ENCODE results near the gene FUT8. TPM values are rescaled to one million over a fixed set of nuclear protein-coding genes. Genes with fewer than 3 reads are reported as not detected.
"Not testable (repeated sequence)": the region's sequence is repeated elsewhere in the genome, so short reads cannot be mapped to it uniquely, and the experiment has no call there.

FUT8 gene
- total RNA-seq, 1 donor from 2014 or later, result 18.1 TPM

DNA sequence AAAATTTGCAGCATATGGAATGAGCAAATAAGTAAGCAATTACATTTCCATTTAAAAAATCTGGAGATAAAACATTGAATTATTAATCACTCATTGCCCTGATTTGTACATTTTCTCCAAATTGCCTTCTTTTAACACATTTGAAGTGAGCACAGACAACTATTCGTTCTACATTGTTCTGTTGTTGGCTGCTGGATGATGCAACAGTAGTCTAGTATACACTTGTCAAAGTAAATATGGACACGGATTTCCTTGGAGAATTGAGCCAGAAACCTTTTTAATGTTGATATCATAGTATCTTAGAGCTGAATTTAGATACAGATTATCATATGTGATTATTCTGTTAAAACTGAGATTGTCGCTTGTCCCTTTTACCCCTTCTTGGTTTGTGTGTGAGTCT is 188.2 kb downstream of the FUT8 start:
- DNase-seq (ENCODE audit: extremely low read depth, low read depth, low spot score), result no peak

DNA sequence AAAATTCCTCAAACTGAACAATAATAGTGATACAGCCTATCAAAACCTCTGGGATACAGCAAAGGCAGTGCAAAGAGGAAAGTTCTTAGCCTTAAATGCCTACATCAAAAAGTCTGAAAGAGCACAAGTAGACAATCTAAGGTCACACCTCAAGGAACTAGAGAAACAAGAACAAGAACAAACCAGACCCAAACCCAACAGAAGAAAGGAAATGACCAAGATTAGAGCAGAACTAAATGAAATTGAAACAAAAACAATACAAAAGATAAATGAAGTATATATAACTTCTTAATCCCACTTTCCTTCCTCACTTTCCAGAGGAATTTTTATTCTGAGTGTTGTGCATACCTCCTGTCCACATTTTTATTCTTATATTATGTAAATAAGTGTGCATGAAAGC is 192.0 kb downstream of the FUT8 start:
- DNase-seq (ENCODE audit: extremely low read depth, low read depth, low spot score), result no peak

DNA sequence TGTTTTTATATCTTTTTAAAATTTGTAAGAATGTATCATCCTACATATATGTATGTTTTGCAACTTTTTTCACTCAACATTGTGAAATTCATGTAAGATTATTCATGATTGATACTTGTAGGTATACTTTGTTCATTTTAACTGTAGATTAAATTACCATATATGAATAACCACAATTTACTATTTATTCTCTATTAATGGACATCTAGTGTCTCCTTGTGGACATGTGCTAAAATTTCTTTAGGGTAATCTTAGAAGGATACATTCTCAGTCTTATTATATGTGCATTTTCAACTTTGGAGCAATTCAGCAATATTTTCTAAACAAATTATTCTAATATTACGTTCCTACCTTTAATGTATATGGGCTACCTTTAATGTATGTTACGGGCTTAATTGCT is 192.4 kb downstream of the FUT8 start:
- no peak for DNase-seq (ENCODE audit: extremely low read depth, low read depth, low spot score)

GRCh38 chr14:65606460-65606859 is 193.9 kb downstream of the FUT8 start:
- DNase-seq (ENCODE audit: extremely low read depth, low read depth, low spot score), result no peak

DNA sequence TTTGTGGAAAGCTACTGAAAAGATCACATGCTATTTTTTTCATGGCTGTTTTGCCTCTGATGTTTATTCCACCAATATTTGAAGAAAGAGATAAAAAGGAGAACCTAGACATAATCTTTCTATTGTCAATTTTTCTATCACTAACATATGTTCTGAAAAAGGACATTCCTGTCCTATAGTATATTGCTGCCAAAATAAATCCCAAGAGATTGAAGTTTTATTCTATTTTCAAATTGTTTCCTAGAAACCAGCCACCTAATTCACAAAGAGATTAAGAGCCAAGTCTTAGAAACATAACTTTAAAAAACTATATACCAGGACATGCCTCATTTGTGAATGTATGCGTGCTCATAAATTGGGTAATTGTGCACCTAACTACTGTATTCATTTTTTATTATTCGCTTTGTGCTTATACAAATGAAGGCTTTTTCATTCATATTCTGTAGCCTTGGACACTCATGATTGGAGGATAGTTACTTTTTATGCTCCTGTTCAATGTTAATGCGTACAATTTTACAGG is 200.7 kb downstream of the FUT8 start:
- no peak for DNase-seq (ENCODE audit: extremely low read depth, low read depth, low spot score)

- DNase-seq (ENCODE audit: extremely low read depth, low read depth, low spot score), result no peak
These were observed 206.5 kb downstream of the FUT8 start for GRCh38 chr14:65618996-65619395.

DNA sequence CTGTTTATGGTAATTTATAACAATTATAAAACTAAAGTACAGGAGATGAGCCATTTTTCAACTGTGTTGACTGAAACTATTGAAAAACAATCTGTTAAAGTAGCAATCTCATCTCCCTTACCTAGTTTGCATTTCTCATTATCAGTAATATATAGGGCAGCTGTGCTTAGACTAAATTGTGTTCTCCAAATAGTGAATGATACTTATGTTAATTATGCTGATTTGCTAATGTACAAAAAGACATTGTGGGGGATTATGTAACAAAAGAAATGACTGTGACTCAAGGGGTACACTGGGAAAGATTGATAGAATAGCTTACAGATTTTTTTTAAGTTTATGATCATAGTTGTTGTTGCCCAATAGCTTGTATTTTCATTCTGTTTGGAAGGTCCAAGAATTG is 207.7 kb downstream of the FUT8 start:
- no peak for DNase-seq (ENCODE audit: extremely low read depth, low read depth, low spot score)

- no peak for DNase-seq (ENCODE audit: extremely low read depth, low read depth, low spot score)
These were observed 210.2 kb downstream of the FUT8 start for GRCh38 chr14:65622703-65623102.

DNA sequence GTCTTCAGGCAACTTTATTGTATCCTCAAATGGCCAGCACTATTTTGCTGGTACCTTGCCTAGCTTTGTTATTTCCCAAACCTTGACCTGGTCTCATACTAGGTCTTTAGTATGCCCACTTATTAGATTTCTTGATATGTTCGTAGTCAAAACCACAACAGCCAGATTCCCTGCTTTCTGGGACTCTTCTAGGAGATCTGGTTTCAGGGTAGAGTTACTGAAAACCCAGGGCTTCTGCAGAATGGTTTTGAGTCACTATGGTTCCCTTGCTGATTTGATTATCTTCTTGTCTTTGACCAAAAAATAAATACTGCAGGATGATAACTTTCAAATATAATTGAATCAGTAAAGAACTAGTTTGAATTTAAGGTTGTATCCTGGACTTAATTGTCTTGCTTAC is 211.2 kb downstream of the FUT8 start:
- DNase-seq (ENCODE audit: extremely low read depth, low read depth, low spot score), result no peak

DNA sequence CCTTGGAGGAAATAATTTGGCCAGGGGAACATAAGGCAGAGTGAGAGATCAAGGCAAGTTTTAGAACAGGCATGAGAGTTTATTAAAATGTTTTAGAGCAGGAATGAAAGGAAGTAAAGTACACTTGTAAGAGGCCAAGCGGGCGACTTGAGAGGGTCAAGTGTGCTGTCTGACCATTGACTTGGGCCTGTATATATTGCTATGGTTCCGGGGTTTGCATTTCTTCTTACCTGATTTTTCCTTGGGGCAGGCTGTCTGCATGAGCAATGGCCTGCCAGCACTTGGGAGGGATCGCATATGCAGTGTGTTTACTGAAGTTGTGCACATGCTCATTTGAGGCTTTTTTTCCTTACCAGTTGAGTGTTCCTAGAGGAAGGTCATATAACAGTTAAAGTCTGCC is 214.8 kb downstream of the FUT8 start:
- DNase-seq (ENCODE audit: extremely low read depth, low read depth, low spot score), result no peak

GRCh38 chr14:65628664-65629063 is 216.1 kb downstream of the FUT8 start:
- no peak for DNase-seq (ENCODE audit: extremely low read depth, low read depth, low spot score)

GRCh38 chr14:65631040-65631439 is 218.5 kb downstream of the FUT8 start:
- no peak for DNase-seq (ENCODE audit: extremely low read depth, low read depth, low spot score)

- DNase-seq (ENCODE audit: extremely low read depth, low read depth, low spot score), result no peak
These were observed 220.0 kb downstream of the FUT8 start for GRCh38 chr14:65632487-65632886.

GRCh38 chr14:65633666-65634065 is 221.1 kb downstream of the FUT8 start:
- not testable (repeated sequence) for DNase-seq (ENCODE audit: extremely low read depth, low read depth, low spot score)

DNA sequence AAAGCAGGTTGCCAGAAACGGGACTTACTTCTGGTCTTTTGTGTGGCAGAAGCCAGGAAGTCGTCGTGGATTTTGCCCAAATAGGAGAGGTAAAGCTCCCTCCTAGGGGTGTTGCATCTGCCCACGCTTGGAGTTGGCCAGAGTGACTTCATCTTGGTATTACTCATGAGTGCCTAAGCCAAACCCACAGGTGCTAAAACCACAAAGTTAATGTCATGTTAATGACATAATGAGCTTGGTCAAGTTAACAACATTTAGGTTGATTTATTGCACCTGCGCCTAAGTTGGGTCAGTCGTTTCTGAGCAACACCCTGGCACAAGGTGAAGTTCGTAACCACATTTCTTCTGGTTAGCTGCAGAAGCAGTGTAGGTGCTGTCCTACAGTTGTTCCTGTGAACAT is 225.2 kb downstream of the FUT8 start:
- DNase-seq (ENCODE audit: extremely low read depth, low read depth, low spot score), result no peak

DNA sequence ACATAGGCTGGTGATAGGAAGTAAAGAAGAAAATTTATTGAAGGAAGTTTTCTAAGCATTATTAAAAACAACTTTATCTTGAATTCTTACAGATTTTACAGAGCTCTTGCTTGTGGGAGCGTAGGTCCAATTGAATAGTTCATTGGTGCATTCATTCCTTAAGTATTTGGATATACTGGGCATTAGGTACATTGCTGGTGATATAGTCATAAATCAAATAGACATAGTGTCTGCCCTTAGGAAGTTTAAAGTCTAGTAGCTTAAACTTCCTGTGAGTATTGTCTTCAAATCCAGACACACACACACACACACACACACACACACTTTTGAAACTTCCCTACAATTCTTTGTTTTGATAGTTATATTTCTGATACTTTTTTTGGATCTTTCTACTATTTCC is 226.7 kb downstream of the FUT8 start:
- DNase-seq (ENCODE audit: extremely low read depth, low read depth, low spot score), result no peak

DNA sequence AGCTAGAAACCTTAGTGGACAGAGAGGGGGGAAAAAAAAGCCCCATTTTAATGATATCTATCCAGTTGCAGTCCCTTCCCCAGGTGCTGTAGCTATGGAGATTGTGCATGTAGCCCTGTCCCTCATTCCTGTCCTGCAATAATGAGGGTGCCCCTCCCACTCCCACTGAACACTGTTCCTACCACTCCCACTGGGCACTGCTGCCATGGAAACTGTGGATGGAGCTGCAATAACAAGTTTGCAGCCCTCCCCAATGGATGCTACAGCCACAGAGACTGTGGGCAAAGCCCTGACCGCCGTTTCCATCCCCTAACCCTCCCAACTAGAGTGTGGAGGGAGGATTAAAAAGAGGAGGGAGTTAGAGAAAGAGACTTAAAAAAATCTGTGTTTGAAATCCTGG is 238.3 kb downstream of the FUT8 start:
- no peak for DNase-seq (ENCODE audit: extremely low read depth, low read depth, low spot score)

DNA sequence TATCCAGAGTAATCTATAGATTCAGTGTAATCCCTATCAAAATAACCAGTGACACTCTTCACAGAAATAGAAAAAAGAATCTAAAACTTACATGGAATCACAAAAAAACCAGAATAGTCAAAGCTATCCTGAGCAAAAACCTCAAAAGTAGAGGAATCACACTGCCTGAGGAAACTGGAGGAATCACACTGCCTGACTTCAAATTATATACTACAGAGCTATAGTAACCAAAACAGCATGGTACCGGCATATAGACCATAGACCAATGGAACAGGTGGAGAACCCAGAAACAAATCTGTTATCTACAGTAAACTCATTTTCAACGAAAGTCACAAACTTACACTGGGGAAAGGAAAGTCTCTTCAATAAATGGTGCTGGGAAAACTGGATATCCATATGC is 244.0 kb downstream of the FUT8 start:
- no peak for DNase-seq (ENCODE audit: extremely low read depth, low read depth, low spot score)

DNA sequence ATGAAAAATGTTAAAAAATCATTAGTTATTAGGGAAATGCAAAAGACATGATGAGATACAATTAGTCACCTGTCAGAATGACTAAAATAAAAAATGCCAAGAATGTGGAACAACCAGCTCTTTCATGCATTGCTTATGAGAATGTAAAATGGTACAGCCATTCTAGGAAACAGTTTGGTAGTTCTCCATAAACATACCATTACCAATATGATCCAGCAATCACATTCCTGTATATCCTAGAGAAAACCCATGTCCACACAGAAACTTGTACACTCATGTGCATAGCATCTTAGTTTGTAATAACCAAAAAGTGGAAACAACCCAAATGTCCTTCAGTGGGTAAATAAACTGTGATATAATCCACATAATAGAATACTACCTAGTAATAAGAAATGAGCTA is 245.7 kb downstream of the FUT8 start:
- DNase-seq (ENCODE audit: extremely low read depth, low read depth, low spot score), result no peak

DNA sequence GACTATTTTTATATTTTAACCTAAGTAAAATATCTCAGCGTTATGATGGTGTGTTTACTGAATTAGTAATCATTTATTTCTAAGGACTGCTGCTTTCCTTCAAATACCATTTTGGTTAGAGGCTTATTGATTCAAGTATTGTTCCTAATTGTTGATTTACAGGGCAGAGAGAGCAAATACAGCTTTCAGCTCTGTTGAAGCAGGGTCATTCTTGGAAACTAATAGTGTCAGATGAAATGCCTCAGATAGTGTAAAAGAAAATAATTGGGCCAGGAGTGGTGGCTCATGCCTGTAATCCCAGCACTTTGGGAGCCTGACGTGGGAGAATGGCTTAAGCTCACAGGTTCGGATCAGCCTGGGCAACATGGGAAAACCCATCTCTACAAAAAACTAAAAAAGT is 249.3 kb downstream of the FUT8 start:
- no peak for DNase-seq (ENCODE audit: extremely low read depth, low read depth, low spot score)

DNA sequence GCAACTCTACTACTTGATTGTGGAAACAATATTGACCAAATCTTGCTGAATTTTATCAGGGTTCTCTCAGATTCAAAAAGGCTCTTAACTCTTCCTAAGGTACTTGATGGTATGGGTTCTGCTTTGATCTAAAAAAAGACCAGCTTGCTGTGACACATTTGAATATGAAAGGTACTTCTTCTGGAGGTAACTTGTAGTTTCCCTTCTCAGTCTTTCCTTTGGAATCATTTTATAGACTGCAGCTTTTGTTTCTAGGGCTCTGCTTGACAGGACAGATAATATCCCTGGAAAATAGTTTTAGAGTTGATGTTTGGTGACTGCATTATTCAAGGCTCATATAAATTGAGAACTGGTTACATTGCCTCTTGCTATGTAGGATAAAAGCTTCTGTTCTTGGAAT is 251.9 kb downstream of the FUT8 start:
- DNase-seq (ENCODE audit: extremely low read depth, low read depth, low spot score), result no peak

DNA sequence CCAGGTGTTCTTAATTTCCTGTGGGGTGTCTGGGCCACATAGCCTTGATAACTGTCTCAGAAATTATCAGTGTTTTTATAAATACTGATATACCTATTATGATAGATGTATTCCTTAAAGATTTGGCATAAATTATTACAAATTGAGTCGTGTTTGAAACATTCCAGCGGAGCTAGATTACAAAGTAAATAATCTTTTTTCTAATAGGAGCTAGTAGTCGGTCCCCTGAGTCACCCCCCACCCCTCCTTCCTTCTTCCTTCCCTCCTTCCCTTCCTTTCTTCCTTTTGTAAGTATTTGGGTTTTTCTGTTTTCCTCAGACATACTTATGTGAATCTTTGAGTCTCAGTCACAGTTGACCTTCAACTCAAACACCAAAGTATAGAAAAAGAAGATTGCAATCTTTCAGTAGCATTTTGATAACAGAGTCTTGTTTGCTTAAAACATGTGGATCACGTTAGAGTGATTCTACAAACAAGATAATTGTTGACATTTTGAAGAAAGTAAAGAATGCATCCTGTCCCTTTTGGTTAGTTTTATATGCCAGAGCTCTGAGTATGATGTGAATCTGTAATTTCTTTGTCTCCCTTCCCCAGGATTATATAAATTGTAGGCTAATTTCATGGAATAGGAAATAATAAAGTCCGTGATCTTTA is 264.0 kb downstream of the FUT8 start:
- no peak for DNase-seq (ENCODE audit: extremely low read depth, low read depth, low spot score)

GRCh38 chr14:65685572-65685971 is 273.0 kb downstream of the FUT8 start:
- no peak for DNase-seq (ENCODE audit: extremely low read depth, low read depth, low spot score)
